ENCODE measurements around the gene EPS8. TPM values are rescaled to one million over a fixed set of nuclear protein-coding genes. Genes with fewer than 3 reads are reported as not detected.

EPS8 gene
- total RNA-seq, 1 donor from 2014 or later: 104 TPM

DNA sequence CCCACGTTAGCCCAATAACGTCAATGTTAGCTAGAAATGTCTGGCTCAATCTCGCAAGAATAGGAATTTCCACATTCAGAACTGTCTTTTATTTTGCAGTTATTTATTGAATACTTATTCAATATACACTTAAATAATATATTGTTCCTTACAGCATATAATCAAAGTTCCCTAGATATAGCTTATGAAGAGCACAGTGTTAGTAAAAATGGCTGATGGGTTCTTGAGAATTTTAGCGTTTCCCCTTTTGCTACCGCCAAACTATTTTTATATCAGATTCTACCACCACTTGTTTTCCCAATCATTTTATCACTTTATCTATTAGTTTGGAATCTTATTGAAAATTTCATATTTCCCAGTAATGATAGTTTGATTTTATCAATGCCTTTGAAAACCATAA lies 12.7 kb downstream of the EPS8 start:
- Histone ChIP-seq H3K9me3 (no peaks in the 10 kb centered on the region), H3K27ac (no peak overlapping the region), H3K4me3 (no peak overlapping the region), H3K27me3 (no peaks in the 10 kb centered on the region), H3K4me1 (peaks cover 46% of the 10 kb centered on the region), H3K36me3 (no peaks in the 10 kb centered on the region)
- intact Hi-C loops (cut with DNase I): no loop called here
- TF ChIP-seq, protein P1, sequence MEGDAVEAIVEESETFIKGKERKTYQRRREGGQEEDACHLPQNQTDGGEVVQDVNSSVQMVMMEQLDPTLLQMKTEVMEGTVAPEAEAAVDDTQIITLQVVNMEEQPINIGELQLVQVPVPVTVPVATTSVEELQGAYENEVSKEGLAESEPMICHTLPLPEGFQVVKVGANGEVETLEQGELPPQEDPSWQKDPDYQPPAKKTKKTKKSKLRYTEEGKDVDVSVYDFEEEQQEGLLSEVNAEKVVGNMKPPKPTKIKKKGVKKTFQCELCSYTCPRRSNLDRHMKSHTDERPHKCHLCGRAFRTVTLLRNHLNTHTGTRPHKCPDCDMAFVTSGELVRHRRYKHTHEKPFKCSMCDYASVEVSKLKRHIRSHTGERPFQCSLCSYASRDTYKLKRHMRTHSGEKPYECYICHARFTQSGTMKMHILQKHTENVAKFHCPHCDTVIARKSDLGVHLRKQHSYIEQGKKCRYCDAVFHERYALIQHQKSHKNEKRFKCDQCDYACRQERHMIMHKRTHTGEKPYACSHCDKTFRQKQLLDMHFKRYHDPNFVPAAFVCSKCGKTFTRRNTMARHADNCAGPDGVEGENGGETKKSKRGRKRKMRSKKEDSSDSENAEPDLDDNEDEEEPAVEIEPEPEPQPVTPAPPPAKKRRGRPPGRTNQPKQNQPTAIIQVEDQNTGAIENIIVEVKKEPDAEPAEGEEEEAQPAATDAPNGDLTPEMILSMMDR (IDR thresholded peaks at IDR 0.05): no peak
- TF ChIP-seq POLR2A (IDR thresholded peaks at IDR 0.05): no peak
- TF ChIP-seq POLR2AphosphoS5 (IDR thresholded peaks at IDR 0.05; ENCODE audit: insufficient read depth in 1 of 2, low read depth in 1 of 2): no peak
- DNase-seq (ENCODE audit: extremely low spot score in 2 of 2): no peak

DNA sequence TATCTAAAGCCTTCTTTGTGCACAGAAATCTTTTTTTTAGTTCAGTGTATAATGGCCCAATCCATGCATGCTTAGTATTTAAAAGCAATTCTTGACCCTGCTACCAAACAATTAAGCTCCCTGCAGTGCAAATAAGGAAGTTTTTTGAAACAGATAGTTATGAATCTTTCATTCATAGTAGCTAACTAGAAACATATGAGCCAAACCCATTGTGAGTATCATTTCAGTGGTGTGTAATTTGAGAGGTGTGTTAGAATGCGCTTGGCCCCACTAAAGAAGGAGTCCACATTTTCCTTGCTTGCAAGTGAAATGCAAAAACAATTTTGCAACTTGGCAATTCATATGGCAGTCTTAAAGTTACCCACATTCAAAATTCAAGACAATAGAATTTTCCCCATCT lies 14.4 kb downstream of the EPS8 start:
- Histone ChIP-seq H3K27ac (no peak overlapping the region), H3K4me1 (peaks cover 50% of the 10 kb centered on the region), H3K9me3 (no peaks in the 10 kb centered on the region), H3K36me3 (no peaks in the 10 kb centered on the region), H3K4me3 (no peak overlapping the region), H3K27me3 (no peaks in the 10 kb centered on the region)
- DNase-seq (ENCODE audit: extremely low spot score in 2 of 2): no peak
- intact Hi-C loops (cut with DNase I): no loop called here
- TF ChIP-seq, protein P1 (IDR thresholded peaks at IDR 0.05): no peak
- no peak for TF ChIP-seq POLR2AphosphoS5 (IDR thresholded peaks at IDR 0.05; ENCODE audit: insufficient read depth in 1 of 2, low read depth in 1 of 2)
- no peak for TF ChIP-seq POLR2A (IDR thresholded peaks at IDR 0.05)

DNA sequence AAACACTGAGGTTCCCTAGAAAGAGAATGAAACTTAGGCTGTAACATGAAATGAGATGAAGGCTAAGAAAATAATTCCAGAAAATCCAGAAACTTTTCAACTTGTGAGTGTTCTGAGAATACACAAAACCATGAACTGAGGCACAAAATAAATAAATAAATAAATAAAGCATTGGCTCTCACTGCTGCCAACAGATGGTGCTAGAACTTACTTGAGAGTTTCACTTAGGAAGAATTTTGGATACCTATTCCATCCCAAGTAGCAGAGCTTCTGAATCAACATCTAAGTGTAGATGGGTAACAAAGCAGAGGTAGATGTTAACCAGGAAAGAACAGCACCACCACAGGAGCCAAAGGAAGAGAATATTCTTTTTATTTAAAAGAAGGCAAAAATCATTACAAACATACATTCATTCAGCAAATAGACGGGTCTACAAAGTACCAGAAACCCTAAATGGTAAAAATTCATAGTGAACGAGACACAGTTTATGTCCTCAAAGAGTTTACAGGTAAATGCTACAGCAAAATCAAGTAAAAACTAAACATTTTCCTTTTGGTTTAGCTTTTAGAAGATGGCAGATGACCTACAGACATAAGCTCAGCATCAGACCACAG lies 16.7 kb downstream of the EPS8 start:
- intact Hi-C loops (cut with DNase I): no loop called here
- no peak for TF ChIP-seq POLR2A (IDR thresholded peaks at IDR 0.05)
- TF ChIP-seq, protein P1 (IDR thresholded peaks at IDR 0.05): peak in 2 of 3 experiments; percentile 21 to 34
- Histone ChIP-seq H3K36me3 (no peaks in the 10 kb centered on the region), H3K4me3 (no peak overlapping the region), H3K4me1 (peaks cover 40% of the 10 kb centered on the region), H3K27me3 (no peaks in the 10 kb centered on the region), H3K9me3 (no peaks in the 10 kb centered on the region), H3K27ac (no peak overlapping the region)
- no peak for DNase-seq (ENCODE audit: extremely low spot score in 2 of 2)

DNA sequence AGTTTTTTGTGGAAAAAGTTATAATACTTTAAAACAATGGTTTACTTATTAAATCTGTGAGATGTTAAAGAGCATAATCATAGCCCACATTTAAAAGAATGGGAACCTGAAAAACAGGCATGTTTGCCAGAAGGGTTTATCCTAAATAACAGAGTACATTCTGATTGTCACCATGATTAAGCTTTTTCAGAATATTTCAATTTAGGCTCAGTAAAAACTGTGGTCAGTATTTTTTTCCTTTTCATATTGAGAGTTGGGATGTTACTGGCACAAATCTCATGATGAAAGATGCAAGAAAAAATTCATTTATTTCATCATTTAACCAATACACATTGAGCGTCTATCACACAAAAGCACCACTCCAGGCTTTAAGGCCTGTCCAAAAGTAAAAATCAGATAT lies 18.6 kb downstream of the EPS8 start:
- Histone ChIP-seq H3K4me3 (no peak overlapping the region), H3K27me3 (no peaks in the 10 kb centered on the region), H3K36me3 (no peaks in the 10 kb centered on the region), H3K9me3 (no peaks in the 10 kb centered on the region), H3K27ac (no peak overlapping the region), H3K4me1 (peaks cover 39% of the 10 kb centered on the region)
- intact Hi-C loops (cut with DNase I): no loop called here
- no peak for TF ChIP-seq POLR2A (IDR thresholded peaks at IDR 0.05)
- TF ChIP-seq, protein P1 (IDR thresholded peaks at IDR 0.05): no peak
- DNase-seq (ENCODE audit: extremely low spot score in 2 of 2): no peak

DNA sequence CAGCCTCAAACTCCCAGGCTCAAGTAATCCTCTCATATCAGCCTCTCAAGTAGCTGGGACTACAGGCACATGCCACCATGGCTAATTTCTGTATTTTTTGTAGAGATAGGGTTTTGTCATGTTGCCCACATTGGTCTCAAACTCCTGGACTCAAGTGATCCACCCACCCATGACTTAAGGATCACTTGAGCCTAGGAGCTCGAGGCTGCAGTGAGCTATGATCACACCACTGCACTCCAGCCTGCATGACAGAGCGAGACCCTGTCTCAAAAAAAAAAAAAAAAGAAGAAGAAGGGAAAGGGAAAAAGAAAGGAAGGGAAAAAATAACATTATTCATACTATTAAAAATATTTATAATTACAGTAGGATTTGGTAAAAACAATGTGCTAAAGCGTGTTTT lies 19.2 kb downstream of the EPS8 start:
- intact Hi-C loops (cut with DNase I): no loop called here
- Histone ChIP-seq H3K27ac (no peak overlapping the region), H3K36me3 (no peaks in the 10 kb centered on the region), H3K4me3 (no peak overlapping the region), H3K27me3 (no peaks in the 10 kb centered on the region), H3K4me1 (peaks cover 35% of the 10 kb centered on the region), H3K9me3 (no peaks in the 10 kb centered on the region)
- DNase-seq (ENCODE audit: extremely low spot score in 2 of 2): no peak
- no peak for TF ChIP-seq POLR2A (IDR thresholded peaks at IDR 0.05)
- TF ChIP-seq POLR2AphosphoS5 (IDR thresholded peaks at IDR 0.05; ENCODE audit: insufficient read depth in 1 of 2, low read depth in 1 of 2): no peak
- TF ChIP-seq, protein P1 (IDR thresholded peaks at IDR 0.05): no peak

Data from vagina (tissue), 2 donors.